GM19397 (cell line): ENCODE data around the gene NUBPL.

Experiments
- ATAC-seq: cut with Tn5 transposase; IDR thresholded peaks from one replicate; pipeline ENCODE4 v1.9.1; 2021; ENCODE audit warnings: mild to moderate bottlenecking, moderate library complexity; ENCODE audit not compliant: unreplicated experiment

NUBPL gene, protein sequence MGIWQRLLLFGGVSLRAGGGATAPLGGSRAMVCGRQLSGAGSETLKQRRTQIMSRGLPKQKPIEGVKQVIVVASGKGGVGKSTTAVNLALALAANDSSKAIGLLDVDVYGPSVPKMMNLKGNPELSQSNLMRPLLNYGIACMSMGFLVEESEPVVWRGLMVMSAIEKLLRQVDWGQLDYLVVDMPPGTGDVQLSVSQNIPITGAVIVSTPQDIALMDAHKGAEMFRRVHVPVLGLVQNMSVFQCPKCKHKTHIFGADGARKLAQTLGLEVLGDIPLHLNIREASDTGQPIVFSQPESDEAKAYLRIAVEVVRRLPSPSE

DNA sequence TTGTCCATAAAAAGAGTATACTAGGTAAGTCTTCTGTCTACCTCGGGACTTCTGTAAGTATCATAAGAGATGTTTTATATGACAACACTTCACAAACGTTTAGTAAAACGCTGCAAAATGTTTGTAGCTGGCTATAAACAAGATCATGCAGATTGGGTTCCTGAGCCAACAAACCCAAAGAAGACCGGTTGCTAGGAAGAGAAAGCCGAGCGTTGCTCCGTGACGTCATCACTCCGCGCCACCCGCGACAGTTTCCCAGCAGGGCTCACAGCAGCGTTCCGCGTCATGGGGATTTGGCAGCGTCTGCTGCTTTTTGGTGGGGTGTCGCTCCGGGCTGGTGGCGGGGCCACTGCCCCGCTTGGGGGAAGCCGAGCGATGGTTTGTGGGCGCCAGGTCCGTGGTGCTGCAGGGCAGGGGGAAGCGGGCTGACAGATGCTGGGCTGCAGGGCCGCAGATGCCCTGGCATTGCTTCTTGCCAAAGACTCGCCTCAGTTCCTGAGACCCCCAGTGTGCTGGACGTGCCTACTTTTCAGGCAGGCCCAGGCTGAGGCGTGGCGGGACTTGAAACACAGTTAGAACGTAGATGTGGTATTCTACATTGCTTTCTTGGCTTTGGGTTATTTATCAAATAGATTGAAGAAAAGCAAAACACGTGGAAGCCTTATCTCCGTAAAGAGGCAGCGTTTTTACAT lies at the start of gene NUBPL:
NUBPL (plus strand) TSS at position 250 of the 692 bp plus-strand sequence; CDS start at position 286, 36 bp downstream.
- peak; percentile 99 for ATAC-seq

DNA sequence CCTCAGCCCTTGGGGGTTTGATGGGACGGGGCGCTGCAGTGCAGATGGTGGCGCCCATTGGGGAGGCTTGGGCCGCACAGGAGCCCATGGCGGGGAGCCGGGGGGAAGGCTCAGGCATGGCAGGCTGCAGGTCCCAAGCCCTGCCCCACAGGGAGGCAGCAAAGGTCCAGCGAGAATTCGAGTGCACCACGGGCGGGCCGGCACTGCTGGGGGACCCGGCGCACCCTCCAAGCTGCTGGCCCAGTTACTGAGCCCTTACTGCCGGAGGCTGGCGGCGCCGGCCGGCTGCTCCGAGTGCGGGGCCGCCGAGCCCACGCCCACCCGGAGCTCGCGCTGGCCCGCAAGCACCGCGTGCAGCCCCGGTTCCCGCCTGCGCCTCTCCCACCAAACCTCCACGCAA lies 34.1 kb upstream of the NUBPL start:
- ATAC-seq, result no peak

DNA sequence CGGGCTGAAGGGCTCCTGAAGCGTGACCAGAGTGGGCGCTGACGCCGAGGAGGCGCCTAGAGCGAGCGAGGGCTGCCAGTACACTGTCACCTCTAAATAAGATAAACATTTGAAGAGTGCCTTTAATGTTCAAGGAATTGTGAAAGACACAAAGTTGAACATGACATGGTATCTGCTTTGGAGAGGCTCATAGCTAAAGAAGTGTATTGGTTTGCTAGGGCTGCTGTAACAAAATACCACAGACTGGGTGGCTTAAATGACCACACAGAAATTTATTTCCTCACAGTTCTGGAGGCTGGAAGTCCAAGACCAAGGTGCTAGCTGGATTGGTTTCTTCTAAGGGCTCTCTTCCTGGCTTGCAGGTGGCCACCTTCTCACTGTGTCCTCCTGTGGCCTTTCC lies 33.7 kb upstream of the NUBPL start:
- ATAC-seq, result no peak

DNA sequence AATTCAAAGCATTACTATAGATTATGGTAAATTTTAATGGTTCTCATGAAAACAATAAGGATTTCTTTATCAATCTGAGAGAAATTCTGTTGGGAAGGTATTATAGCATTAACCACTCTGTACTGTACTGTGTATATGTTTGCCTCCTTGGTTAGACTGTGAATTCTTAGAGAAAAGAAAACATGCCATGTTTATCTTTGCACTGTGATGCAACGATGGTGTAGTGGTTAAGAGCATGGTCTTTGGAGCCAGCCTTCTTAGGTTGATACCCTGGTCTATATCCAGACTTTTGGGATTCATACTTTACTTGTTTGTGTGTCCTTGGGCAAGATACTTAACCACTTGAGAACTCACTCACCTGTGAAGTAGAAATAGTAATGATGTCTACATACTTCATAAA lies 32.2 kb upstream of the NUBPL start:
- ATAC-seq, result no peak

DNA sequence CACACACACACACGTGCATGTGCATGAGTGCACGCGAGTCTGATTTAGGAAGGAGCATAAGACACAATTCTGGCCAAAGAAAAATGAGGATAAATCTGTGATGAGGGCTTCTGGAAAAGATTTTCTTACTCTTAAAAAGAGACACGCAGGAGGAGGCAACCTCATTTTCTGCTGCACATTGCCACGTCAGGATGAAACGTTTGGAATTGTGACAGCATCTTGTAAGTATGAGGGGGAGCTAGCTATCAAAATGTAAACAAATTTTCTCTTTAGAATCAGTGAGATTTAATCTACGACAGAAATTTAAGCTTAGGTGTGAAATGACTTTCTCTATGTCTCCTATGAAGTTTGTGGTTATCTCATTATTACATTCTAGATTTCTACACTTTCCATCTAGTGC lies 31.1 kb upstream of the NUBPL start:
- ATAC-seq, result no peak

DNA sequence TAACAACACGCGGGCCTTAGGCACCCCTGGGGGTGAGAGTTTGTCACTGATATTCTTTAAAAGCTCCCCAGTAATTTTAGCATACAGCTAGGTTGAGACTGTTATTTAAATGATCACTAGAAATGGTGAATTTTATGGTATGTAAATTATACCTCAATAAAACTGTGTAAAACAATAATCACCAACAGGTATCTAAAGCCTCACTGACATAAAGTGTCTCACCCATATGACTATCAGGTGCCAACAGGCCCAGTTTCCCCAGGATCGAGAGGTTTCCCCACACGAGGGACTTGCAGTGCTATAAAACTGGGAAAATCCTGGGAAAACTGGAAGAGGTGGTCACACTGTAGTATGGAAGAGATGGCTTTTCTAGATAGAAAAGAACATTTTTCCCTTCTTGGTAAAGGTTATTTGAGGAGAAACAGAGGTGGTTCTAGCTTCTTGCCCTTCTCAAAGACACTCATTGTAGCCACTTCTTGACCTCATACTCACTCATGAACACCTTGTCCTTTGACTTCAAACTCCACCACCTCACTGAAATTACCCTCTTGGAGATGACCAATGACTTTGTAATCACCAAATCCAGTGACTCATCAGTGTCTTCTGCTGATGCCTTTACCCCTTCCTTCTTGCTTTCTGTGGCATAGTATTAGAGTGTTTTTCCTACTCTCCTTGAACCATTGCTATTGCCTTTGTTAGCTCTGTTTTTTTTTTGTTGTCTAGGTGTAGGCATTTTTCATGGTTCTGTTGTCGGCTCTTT lies 24.8 kb upstream of the NUBPL start:
- no peak for ATAC-seq

DNA sequence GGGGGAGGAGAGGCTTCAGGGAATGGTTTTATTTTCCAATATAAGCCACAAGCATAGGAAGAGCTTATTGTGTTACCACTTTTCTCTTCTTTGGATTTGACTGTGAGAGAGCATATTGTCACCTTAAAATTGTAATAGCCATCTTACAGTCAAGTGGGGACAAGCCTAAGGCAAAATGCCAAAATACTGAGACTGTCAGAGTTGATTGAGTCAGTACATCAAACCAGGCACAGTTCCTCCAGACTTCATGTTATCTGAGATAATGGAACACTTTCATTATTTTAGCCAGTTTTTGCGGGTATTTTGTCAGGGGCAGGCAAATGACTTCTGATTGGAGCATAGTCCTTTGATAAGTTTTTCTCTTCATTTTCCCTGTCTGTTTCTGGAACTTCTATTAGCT lies 19.5 kb upstream of the NUBPL start:
- no peak for ATAC-seq

DNA sequence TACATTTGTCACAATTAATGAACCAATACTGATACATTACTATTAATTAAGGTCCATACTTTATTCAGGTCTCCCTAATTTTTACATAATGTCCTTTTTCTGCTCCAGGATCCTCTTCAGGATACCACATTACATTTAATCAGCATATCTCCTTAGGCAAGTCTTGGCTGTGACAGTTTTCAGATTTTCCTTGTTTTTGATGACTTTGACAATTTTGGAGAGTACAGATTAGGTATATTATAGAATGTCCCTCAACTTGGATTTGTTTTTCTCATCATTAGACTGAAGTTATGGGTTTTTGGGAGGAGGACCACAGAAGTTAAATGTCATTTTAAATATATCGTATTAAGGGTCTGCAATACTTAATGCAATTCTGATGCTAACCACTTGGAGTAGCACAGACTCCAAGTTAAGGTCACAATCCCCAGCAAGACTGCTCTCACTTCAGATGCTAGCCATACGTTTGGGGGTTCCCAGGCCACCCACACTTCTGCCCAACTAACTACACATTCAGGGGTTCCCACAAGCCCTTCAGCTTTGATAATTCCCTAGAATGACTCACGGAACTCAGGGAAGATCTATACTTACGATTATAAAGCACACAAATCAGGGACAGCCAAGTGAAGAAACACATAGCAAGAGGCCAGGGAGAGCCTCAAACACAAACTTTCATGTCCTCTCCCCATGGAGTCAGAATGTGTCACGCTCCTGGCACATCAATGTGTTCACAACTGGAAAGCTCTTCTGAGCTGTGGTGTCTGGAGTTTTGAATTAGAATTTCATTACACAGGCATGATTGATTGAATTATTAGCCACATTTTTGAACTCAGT lies 17.0 kb upstream of the NUBPL start:
- no peak for ATAC-seq

DNA sequence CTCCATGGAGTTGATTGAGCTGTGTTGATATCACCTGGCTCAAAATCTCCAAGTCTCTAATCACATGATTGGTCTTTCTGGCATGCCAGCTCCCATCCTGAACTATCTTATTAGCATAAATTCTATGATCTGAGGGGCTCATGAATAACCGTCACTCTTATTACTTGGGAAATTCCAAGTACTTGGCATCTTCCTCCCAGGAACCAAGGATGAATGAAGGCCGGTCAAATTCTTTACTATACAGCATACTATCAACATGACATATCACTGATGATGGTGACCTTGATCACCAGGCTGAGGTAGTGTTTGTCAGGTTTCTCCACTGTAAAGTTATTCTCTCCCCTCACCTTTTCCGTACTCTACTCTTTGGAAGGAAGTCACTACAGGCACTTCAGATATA lies 16.4 kb upstream of the NUBPL start:
- ATAC-seq, result no peak

DNA sequence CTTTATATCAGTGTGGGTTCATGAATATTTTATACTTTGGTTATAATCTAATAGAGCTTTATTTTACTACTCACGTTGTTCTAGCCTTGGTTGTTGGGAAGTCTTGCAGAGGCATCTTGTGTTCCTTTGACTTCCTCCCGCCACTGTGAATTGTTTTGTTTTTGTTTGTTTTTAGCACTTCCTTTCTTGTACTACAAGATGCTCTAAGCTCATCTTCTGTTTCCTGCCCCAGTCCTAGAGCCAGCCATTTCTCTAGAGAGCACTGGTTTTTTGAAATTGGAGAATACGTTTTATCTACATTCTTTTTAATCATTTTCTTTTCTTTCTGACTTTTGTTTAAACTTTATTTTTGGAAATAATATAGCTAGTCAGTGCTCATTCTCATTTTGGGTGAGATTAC lies 15.9 kb upstream of the NUBPL start:
- ATAC-seq, result no peak

DNA sequence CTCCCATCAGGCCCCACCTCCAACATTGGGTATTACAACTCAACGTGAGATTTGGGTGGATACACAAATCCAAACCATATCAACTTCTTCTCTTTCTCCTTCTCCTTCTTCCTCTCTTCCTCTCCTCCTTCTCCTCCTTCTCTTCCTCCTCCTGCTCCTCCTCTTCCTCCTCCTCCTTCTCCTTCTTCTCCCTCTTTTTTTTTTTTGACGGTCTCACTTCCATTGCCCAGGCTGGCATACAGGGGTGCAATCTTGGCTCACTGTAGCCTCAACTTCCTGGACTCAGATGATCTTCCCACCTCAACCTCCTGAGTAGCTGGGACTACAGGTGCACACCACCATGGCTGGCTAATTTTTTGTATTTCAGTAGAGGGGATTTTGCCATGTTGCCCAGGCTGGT lies 11.4 kb upstream of the NUBPL start:
- no peak for ATAC-seq

DNA sequence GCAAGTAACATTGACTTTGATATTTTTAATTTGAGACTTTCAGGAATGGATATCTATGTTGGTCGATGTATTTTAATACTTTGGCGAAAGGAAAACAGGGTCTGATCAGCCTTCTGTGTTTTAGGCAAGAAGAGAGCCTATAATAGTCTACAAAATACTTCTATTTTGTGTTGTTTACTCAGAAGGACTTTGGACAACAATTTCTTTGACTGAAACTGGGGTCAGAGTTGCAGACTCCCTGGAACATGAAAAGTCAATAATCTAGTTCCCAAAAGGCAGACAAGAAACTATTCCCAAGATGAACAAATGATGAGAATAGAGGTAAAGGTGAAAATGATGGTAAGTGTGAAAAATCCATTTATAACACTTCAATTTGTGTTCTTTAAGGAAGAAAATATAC lies 10.6 kb upstream of the NUBPL start:
- ATAC-seq, result no peak

DNA sequence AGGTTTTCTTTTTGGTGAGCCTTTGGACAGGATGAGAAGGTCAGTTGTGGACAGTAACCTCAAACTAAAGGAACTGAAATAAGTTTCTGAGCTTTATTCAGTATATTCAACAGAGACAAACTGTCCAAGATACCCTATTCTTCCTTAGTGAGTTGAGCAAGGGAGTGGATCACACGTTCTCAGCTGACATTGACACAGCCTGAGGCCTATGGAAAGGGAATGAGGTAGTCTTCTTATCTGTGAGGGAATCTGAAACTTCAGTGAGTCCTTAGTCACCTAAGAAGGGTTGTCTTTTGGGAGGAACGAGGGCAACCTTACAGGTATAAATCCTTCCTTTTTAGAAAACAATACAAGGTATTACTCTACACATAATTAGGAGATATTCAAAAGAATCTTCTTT lies 5.0 kb upstream of the NUBPL start:
- no peak for ATAC-seq

DNA sequence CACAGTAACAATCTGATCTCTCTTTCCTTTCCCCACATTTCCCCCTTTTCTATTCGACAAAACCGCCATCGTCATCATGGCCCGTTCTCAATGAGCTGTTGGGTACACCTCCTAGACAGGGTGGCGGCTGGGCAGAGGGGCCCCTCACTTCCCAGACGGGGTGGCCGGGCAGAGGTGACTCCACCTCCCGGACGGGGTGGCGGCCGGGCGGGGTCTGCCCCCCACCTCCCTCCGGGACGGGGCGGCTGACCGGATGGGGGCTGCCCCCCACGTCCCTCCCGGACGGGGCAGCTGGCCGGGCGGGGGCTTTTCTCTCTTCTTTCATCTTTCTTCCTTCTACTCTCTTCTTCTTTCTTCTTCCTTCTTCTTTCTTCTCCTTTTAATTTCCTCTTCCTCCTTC lies 1.3 kb upstream of the NUBPL start:
- no peak for ATAC-seq

DNA sequence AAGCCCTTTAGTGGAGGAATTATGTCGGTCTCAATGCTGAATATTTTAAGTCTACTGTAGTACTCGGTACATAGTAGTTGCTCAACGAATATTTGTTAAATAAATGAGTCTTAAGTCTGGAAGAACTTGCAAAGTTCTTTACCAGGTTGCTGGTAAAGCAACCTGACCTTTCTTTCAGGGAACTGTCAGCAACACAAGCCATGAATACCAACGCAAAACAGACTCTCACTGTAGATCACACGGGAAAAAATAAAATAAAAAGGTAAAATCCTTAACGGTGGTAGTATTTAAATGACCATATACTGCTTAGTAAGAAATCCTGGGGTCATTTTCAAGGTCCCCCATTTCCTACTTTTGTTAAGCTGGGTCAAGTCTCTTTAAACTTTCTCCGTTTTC lies 447 bp upstream of the NUBPL start:
- no peak for ATAC-seq

DNA sequence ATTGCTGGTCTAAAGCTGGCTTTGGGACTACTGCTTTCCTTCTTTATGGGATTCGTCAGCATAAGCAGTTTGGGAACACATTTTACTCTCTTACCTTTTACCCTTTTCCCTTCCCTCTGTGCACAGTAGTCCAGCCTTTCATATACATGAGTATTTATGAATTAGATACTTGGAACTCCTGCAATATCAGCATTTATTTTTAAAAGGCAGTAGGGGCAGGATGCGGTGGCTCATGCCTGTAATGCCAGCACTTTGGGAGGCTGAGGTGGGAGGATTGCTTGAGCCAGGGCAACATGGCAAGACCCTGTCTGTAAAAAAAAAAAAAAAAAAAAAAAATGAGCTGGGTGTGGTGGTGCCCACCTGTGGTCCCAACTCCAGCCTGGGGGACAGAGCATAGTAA lies 3.0 kb downstream of the NUBPL start:
- no peak for ATAC-seq

DNA sequence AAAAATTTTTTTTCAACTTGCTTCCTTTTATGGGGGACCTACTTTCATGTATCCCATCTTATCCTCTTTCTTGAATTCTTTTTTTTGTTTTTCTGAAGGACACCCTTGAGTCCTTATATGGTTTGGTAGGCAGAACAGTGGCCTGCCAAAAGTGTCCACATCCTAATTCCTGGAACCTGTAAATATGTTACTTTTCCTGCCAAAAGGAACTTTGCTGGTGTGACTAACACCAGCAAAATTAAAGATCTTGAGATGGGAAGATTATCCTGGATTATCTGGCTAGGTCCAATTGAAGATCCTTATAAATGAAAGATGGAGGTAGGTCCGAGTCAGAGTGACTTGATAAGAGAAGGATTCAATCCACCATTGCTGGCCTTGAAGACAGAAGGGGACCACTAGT lies 5.3 kb downstream of the NUBPL start:
- no peak for ATAC-seq

DNA sequence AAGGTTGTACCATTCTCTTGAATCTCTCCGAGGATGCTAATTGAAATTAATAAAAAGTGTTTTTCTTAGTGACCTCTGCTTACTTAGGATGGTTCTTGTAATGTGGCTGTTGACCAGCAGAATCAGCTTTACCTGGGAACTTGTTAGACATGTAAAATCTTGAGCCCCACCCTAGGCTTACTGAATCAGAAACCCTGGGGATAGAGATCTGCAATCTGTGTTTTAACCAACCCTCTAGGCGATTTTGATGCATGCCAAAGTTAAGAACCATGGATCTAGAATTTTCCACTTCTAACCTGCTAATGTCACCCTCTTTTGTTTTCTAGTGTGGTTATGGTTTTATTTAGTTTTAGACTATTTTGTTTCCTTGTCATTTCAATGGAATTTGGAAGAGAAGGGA lies 6.5 kb downstream of the NUBPL start:
- no peak for ATAC-seq

DNA sequence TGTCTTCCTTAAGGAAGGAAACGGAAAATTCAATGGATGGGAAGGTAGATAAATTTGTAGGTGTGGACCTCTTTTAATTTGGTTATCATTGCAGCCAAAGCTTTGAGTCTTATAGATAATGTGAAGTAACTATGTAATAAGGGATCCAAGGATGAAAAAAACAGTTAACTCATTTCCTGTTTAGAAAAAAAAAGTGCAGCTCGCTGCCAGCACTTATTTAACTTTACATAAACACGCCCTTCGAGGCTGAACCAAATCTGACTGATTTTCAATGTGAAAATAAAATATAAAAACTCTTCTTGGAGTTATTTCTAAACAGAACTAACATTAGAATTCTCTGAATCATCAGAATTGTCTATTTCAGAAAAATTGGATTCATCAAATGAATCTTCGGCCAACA lies 7.0 kb downstream of the NUBPL start:
- ATAC-seq, result no peak

DNA sequence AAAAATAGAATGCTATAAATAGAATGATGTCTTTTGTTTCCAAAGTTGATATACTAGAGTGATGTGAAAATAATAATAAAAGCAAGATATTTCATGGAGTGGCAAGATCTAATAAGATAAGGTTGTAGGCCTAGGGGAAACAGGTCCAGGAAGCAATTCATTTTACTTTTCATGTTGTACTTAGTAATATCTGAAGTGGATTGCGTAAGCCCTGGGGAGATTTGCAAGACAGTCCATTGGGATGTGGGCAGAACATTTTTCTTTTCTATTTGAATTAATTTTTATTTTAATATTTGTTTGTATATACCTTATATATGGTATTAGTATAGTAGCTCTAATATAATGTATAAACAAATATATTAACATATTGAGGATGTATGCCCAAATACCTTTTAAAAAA lies 7.5 kb downstream of the NUBPL start:
- ATAC-seq, result no peak

DNA sequence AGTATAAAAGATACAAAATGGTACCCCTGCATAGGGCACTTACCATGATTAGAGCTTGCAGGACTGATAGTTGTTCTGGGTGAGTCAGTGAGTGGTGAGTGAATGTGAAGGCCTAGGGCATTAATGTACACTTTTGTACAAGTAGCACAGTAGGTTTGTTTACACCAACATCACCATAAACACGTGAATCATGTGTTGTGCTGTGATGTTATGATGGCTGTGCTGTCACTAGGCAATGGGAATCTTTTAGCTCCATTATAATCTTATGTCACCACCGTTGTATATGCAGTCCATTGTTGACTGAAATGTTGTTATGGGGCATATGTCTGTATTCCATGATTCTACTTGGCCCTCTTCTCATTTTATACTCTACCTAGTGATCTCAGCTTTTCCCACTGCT lies 11.8 kb downstream of the NUBPL start:
- no peak for ATAC-seq
